ENCODE results near the gene PPP2R3B.

GRCh38 chrX:285076-285677, 101.5 kb downstream of the PPP2R3B start:
- TF ChIP-seq, protein P1, sequence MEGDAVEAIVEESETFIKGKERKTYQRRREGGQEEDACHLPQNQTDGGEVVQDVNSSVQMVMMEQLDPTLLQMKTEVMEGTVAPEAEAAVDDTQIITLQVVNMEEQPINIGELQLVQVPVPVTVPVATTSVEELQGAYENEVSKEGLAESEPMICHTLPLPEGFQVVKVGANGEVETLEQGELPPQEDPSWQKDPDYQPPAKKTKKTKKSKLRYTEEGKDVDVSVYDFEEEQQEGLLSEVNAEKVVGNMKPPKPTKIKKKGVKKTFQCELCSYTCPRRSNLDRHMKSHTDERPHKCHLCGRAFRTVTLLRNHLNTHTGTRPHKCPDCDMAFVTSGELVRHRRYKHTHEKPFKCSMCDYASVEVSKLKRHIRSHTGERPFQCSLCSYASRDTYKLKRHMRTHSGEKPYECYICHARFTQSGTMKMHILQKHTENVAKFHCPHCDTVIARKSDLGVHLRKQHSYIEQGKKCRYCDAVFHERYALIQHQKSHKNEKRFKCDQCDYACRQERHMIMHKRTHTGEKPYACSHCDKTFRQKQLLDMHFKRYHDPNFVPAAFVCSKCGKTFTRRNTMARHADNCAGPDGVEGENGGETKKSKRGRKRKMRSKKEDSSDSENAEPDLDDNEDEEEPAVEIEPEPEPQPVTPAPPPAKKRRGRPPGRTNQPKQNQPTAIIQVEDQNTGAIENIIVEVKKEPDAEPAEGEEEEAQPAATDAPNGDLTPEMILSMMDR (IDR thresholded peaks at IDR 0.05; ENCODE audit: insufficient read depth, low read length), result no peak
- TF ChIP-seq POLR2AphosphoS5 (IDR thresholded peaks at IDR 0.05; ENCODE audit: low read depth) (no peak), REST (IDR thresholded peaks at IDR 0.05; ENCODE audit: insufficient replicate concordance, low read depth) (no peak), GABPA (IDR thresholded peaks at IDR 0.05; ENCODE audit: low read depth) (no peak)

All from HL-60 (cell line).